Fibroblast of peridontal ligament (primary cell): Measurements from ENCODE around the gene MEN1.
"Not testable (repeated sequence)": the region's sequence is repeated elsewhere in the genome, so short reads cannot be mapped to it uniquely, and the experiment has no call there.

ENCODE experiments used
- DNase-seq: peaks from one replicate; pipeline ENCODE4 v3.0.0-alpha.2; 2010; ENCODE audit errors: extremely low read depth

MEN1 gene

GRCh38 chr11:64832467-64833197 is 22.3 kb upstream of the MEN1 start:
- DNase-seq = no peak

DNA sequence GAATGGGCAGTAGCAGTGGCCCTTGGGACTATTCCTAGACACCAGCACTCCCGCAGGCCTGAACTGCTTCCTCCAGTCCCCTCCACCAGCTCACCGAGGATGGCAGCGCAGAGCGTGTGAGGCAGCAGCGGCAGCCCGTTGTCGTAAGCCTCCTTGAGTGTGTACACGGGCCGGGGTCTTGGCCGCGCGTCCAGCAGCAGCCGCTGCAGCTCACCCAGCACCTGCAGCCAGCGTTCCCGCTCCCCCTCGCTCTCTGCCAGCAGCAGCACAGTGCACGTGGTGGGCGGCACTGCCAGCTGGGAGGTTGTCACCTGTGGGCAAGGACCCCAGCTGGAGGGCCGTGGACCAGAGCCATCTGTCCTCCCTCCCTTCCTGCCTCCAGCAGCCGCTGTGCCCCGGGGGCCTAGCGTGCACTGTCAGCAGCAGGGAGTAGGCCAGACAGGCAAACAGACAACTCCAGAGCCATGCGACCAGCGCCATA is 21.1 kb upstream of the MEN1 start:
- no peak for DNase-seq

GRCh38 chr11:64829536-64830251 is 19.3 kb upstream of the MEN1 start:
- no peak for DNase-seq

- DNase-seq = no peak
These were observed 17.1 kb upstream of the MEN1 start for GRCh38 chr11:64827451-64827839.

DNA sequence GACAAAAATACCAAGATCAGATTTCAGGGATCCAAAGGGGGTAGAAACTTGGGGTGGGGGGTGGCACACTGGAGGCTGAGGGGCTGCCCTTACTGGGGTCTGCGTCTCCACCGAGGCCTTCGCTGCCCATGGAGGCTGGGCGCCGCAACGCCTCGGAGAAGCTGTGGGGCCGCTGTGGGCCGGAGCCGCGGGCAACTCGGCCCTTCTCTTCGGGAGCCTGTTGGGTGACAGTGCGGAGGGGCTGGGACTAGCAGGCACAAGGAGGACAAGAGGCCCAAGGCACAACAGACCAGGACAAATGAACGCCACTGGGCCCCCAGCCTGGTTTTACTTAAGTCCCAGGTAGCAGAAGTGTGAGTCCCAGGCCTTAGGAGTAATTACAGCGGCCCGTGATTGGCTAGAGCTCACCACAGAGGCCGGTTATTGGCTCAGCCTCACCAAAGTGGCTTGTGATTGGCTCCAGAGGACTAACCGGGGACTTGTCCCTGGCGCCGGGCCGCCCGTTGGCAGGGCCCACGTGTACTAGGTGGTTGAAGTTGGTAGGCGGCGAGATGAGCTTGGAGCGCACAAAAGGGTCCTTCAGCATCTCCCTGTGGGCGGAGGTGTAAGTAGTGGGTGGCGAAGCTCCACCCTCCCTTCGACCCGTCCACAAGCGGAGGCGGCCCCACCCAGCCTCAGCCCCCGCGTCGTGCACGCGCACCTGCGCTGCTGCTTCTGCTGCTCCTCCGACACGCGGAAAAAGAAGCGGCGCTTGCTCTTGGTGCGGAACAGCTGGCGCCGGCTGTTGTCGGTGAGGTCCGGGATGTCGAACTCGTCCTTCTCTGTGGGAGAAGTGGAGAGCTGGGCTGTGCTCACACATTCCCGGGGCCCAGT is 16.5 kb upstream of the MEN1 start:
- no peak for DNase-seq

GRCh38 chr11:64826062-64826461 is 15.7 kb upstream of the MEN1 start:
- DNase-seq = no peak

- no peak for DNase-seq
These were observed 13.3 kb upstream of the MEN1 start for GRCh38 chr11:64823568-64824119.

DNA sequence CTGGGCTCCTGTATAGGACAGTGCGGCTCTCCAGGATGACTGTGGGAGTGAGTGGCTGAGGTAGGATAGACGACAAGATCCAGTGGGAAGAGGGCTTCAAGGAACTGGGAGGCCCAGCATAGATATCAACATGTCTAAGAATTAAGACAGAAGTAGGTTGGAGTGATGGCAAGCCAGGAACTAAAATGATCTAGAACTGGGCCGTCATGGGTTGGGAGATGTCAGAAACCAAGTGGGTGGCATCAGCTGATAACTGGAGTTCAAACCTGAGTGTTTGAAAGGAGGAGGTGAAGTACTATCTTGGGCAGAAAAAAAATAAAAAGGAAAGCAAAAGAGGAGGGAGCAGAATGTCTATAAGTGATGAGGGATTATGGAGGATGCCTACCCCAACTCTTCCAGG is 7.1 kb upstream of the MEN1 start:
- no peak for DNase-seq

GRCh38 chr11:64815433-64815832 is 5.1 kb upstream of the MEN1 start:
- not testable (repeated sequence) for DNase-seq

- DNase-seq = no peak
These were observed 4.4 kb upstream of the MEN1 start for GRCh38 chr11:64814712-64815187.

DNA sequence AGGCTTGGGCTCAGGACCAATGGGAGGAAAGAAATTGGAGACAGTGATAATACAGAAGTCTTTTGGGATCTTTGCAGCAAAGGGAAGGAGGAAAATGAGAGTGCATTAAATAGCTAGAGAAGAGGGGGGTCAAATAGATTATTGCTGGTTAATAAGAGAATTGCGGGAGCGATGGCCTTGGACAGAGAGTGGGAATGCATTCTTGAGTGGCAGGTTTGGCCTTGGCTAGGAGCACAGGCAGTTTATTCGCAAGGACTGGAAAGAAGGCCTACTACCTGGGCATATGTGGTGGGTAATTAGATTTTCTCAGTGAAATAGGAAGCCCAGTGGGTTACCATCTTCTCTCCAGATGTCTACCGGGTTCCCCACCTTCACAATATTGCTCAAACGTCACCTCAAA is 3.5 kb upstream of the MEN1 start:
- DNase-seq = no peak

- DNase-seq = no peak
These were observed 531 bp upstream of the MEN1 start for GRCh38 chr11:64810891-64811272.

DNA sequence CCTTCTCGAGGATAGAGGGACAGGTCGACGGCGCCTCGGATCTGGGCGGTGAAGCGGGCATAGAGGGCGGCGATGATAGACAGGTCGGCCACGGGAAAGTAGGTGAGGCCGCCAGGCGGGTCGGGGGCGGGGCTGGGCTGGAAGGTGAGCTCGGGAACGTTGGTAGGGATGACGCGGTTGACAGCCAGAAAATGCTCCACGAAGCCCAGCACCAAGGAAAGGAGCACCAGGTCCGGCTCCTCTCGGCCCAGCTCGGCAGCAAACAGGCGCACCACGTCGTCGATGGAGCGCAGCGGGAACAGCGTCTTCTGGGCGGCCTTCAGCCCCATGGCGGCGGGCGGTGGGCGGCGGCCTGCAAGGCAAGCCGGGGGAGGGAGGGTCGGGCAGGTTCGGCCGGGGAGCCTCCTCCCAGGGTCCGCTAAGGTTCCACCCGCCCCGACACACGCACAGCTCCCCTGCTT is 540 bp downstream of the MEN1 start:
- no peak for DNase-seq

GRCh38 chr11:64805481-64805880 is 4.9 kb downstream of the MEN1 start:
- no peak for DNase-seq

- no peak for DNase-seq
These were observed 5.8 kb downstream of the MEN1 start for GRCh38 chr11:64804346-64805210.

DNA sequence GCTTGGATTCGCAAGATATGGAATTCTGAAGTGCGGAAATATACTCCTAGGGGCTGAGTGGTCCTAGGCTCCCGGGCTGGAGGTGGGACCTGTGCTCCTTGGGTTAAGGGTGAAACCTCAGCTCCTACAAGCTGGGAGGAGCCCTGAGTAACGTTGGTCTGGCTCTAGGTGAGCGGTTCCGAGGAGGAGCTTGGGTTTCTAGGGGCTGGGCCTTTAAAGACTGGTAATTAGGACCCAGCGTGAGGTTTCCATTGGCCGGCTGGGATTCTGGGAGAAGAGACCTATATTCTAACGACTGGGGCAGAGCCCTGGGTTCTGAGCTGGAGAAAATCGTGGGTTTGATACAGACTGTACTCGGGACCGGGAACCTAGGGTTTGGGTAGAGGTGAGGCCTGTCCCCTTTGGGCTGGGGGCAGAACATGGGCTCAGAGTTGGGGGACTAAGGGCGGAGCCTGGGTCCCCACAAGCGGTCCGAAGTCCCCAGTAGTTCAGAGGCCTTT is 6.5 kb downstream of the MEN1 start:
- DNase-seq = no peak

DNA sequence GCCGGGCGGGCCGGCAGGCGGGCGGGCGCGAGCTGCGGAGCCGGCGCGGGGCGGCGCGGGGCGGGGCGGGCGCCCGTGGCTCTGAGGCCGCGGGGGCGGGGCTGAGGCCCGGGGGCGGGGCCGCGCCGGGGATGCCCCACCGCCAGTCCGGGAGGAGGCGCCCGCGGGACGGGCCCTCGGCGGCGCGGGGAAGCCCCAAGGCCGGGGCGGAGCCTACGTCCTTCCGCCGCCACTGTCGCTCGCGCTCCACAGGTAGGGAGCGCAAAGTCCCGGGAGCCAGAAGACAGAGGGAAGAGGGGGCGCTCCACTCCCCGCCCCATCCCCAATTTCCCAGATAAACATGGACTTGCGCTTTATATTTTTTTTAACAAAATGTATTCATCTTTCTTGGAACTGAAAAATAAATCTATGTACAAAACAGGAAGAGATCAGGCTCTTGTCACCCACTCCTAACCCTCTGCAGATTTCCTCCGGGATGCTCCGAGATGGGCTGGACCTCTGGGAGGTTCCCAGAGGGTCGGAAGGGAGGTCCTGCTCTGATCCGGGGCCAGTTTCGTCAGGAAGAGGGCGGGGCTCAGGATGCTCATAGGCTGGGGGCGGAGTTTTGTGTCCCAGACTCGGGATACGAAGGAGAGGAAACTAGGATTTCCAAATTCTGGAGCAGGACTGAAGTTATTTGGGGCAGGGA is 7.0 kb downstream of the MEN1 start, which contains the start of gene MAP4K2:
Gene MAP4K2, minus strand, starts transcription at position 57 of the 688 bp plus-strand sequence. CDS start 65 bp downstream, outside the sequence.
- peak; percentile 78 for DNase-seq

- DNase-seq = no peak
These were observed 7.8 kb downstream of the MEN1 start for GRCh38 chr11:64802370-64803157.
